ENCODE measurements around the gene SLC16A8. TPM values are rescaled to one million over a fixed set of nuclear protein-coding genes. Genes with fewer than 3 reads are reported as not detected.

The SLC16A8 gene
- total and polyA plus RNA-seq, 9 of the 15 experiments (the other 6 are each of a cell fraction or from before 2014, with no cell fraction given): not detected

DNA sequence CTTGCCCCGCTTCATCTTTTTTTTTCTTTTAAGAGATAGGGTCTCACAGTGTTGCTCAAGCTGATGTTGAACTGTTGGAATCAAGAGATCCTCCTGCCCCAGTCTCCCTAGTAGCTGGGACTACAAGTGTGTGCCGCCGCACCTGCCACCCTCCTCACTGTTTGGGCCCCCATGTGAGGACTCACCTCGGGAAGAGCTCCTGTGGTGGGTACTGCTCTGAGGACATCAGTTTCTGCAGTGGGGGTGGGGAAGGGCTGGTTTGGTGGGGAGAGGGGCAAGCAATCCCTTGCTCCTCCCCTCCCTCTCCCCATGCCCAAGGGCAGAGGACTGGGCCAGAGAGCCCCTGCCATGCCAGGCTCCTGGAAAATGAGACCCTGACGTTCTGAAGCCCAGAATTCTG is 1.5 kb upstream of the SLC16A8 start:
- no TSS peak for BruUV-seq (replicated peaks)
- FAIRE-seq (no peak), DNase-seq (ENCODE audit: extremely low read depth in 1 of 4, low spot score in 3 of 4) (no peak), ATAC-seq (no peak)
- Histone ChIP-seq H2AFZ (ENCODE audit: low read depth, low read length) (no peak overlapping the region), H3K4me3 (no peak overlapping the region), H3K9me1 (ENCODE audit: control insufficient read depth, insufficient read depth, low read length) (no peaks in the 10 kb centered on the region), H3K36me3 (ENCODE audit: control insufficient read depth, insufficient read depth, low read length) (no peaks in the 10 kb centered on the region), H3K79me2 (ENCODE audit: control insufficient read depth, insufficient read depth, low read length) (no peaks in the 10 kb centered on the region), H3K9ac (ENCODE audit: insufficient read depth in 1 of 2, low read depth in 2 of 2, low read length in 2 of 2) (no peak overlapping the region; a peak in 1 of 4 replicates), H3K4me1 (replicated peaks in 1 of 2; ENCODE audit: control insufficient read depth in 2 of 2, insufficient read depth in 2 of 2, low read length in 2 of 2) (peaks cover 0 to 53% of the 10 kb centered on the region in 2 experiments; a peak in 2 of 5 replicates), H3K4me2 (ENCODE audit: insufficient read depth, low read length) (no peak overlapping the region), H4K20me1 (replicated peaks; ENCODE audit: control insufficient read depth, insufficient read depth, low read length) (no peaks in the 10 kb centered on the region), H3K27me3 (ENCODE audit: control insufficient read depth in 2 of 2, insufficient read depth in 2 of 2, low read length in 2 of 2) (peaks cover 2 to 42% of the 10 kb centered on the region in 2 experiments; a peak in 2 of 5 replicates), H3K9me3 (replicated peaks; ENCODE audit: control insufficient read depth, insufficient read depth, low read depth, low read length) (no peaks in the 10 kb centered on the region), H3K27ac (ENCODE audit: extremely low read depth, low read depth, low read length) (no peak overlapping the region)
- in situ Hi-C loops (cut with MboI) (no loop called here), intact Hi-C loops (cut with micrococcal nuclease) (no loop called here)
- 0% methylated on average over 1 of the region's 5 CpGs for WGBS (ENCODE audit: insufficient coverage, low coverage, missing lambda C conversion rate)
- CTCF ChIA-PET (ENCODE audit: low intra/inter-chr PET ratio): no interaction called here
- TF ChIP-seq FOXA1 (IDR thresholded peaks at IDR 0.05; ENCODE audit: borderline replicate concordance): no peak
- TF ChIP-seq ZNF644 (tag; IDR thresholded peaks at IDR 0.05; ENCODE audit: low read depth): no peak
- no peak for TF ChIP-seq SAFB (IDR thresholded peaks at IDR 0.05; ENCODE audit: borderline replicate concordance, low read depth, low read length)
- no peak for TF ChIP-seq ESRRA (IDR thresholded peaks at IDR 0.05; ENCODE audit: borderline replicate concordance, low read depth)
- POLR2A ChIA-PET: interaction anchor here (0.6 kb wide), 1 partner anchor 17 kb away, joined by 3 read pairs; no protein-coding TSS in a partner anchor

DNA sequence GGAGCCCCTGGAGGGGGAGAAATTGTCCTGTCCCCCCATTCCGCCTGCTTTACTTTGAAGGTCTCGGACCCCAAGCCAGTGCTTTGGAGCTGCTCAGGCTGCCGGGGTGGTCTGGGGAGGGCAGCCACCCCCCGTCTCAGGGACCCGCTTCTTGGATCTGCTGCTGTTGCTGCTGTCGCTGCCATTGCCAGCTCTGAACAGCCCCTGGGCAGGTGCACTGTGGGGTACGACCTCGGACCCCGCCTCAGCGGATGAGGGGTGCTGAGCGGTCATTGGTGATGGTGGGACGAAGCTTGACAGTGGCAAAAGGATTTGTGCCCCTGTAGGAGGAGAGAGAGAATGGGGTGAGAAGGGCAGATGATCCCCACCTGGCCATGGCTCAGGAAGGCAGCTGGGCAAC is 1.1 kb upstream of the SLC16A8 start:
- Histone ChIP-seq H4K20me1 (replicated peaks; ENCODE audit: control insufficient read depth, insufficient read depth, low read length) (no peaks in the 10 kb centered on the region), H3K27ac (ENCODE audit: extremely low read depth, low read depth, low read length) (no peak overlapping the region), H3K4me1 (replicated peaks in 1 of 2; ENCODE audit: control insufficient read depth in 2 of 2, insufficient read depth in 2 of 2, low read length in 2 of 2) (peaks cover 0 to 53% of the 10 kb centered on the region in 2 experiments; a peak in 2 of 5 replicates), H3K9ac (ENCODE audit: insufficient read depth in 1 of 2, low read depth in 2 of 2, low read length in 2 of 2) (no peak overlapping the region), H3K9me1 (ENCODE audit: control insufficient read depth, insufficient read depth, low read length) (no peaks in the 10 kb centered on the region), H3K27me3 (ENCODE audit: control insufficient read depth in 2 of 2, insufficient read depth in 2 of 2, low read length in 2 of 2) (peaks cover 2 to 44% of the 10 kb centered on the region in 2 experiments; a peak in 2 of 5 replicates), H3K4me2 (ENCODE audit: insufficient read depth, low read length) (no peak overlapping the region), H3K79me2 (ENCODE audit: control insufficient read depth, insufficient read depth, low read length) (no peaks in the 10 kb centered on the region), H3K4me3 (no peak overlapping the region), H3K36me3 (ENCODE audit: control insufficient read depth, insufficient read depth, low read length) (no peaks in the 10 kb centered on the region), H2AFZ (ENCODE audit: low read depth, low read length) (no peak overlapping the region), H3K9me3 (replicated peaks; ENCODE audit: control insufficient read depth, insufficient read depth, low read depth, low read length) (no peaks in the 10 kb centered on the region)
- no peak for DNase-seq (ENCODE audit: extremely low read depth in 1 of 4, low spot score in 3 of 4)
- ATAC-seq: no peak
- no TSS peak for BruUV-seq (replicated peaks)
- CTCF ChIA-PET (ENCODE audit: low intra/inter-chr PET ratio): no interaction called here
- POLR2A ChIA-PET: interaction anchor here (0.6 kb wide), 1 partner anchor 18 kb away, joined by 3 read pairs; no protein-coding TSS in a partner anchor
- WGBS (ENCODE audit: insufficient coverage, low coverage, missing lambda C conversion rate): 50% methylated on average over 12 of the region's 12 CpGs
- in situ Hi-C loops (cut with MboI): no loop called here
- FAIRE-seq: no peak
- TF ChIP-seq SOX6 (IDR thresholded peaks at IDR 0.05) (no peak), ILK (tag; IDR thresholded peaks at IDR 0.05; ENCODE audit: borderline replicate concordance, low read depth) (no peak), FOXA1 (IDR thresholded peaks at IDR 0.05; ENCODE audit: borderline replicate concordance) (no peak), ETV5 (CRISPR knock-in tag; IDR thresholded peaks at IDR 0.05; ENCODE audit: low read depth) (no peak), ZNF24 (IDR thresholded peaks at IDR 0.05) (no peak), SMAD1 (IDR thresholded peaks at IDR 0.05; ENCODE audit: low read depth, low read length, partially characterized antibody) (no peak), RBM22 (IDR thresholded peaks at IDR 0.05; ENCODE audit: low read depth, low read length, poor library complexity, severe bottlenecking) (no peak)
- TF ChIP-seq, protein P1, sequence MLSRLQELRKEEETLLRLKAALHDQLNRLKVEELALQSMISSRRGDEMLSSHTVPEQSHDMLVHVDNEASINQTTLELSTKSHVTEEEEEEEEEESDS (CRISPR knock-in tag; IDR thresholded peaks at IDR 0.05): no peak
- intact Hi-C loops (cut with micrococcal nuclease): no loop called here
